GM12875 (cell line): ENCODE data around the gene MBOAT1.

Experiments used
- H3K4me3 ChIP-seq: one replicate; pipeline ENCODE4 v1.5.1; 2011; ENCODE audit warnings: low read depth, low read length, control low read depth
- CTCF ChIP-seq: IDR thresholded peaks from 2 replicates; pipeline ENCODE4 v1.5.1; 2011; ENCODE audit warnings: low read depth, mild to moderate bottlenecking, control low read depth, inconsistent platforms, low read length, moderate library complexity, borderline replicate concordance; ENCODE audit not compliant: insufficient read depth

MBOAT1 gene

DNA sequence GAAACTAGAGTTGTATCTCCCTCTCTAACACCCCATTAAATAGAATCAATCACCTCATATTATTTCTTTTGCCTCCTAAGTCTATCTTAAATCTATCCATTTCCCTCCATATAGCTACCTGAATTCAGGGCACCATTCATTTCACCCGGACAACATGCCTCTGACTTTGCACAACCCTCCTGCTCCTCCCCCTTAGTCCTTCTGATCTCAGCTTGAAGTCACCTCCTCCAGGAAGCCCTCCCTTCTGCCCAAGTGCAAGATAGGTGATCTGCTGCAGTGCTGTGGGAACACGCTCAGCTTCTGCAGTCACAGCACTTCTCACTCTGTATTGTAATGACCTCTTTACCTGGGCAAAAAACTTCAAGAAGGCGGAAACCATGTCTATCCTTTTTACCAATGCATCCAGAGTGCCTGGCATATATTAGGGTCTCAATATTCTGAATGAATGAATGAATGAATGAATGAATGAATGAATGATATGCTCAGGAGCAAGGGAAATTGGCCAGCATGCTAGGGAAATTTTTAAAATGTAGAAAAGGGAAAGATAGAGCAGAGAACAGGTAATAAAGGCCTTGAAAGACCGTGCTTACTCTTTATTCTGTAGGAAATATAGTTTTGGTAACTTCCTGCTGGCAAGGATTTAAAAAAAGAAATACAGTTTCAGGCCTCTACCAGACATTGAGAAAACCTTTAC, 41.7 kb downstream of the MBOAT1 start:
- no peak overlapping the region for H3K4me3 ChIP-seq
- no peak for TF ChIP-seq CTCF

DNA sequence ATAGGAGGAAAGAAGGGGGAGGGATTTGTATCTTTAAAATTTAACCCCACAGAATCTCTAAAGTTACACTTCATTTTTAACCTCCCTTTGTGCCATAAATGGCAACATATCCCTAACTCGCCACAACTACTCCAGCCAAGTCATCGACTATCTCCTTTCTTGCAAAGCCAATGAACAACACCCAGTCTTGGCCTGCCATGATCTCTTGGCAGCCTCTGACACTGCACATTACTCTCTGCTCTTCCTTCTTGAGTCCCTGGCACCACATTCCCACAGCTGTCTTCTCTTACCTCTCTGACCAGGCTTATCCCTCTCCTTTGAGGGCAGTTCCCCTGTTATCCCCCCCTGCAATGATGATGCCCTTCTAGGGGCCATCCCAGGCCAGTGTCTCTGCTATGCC, 42.5 kb downstream of the MBOAT1 start:
- H3K4me3 ChIP-seq = no peak overlapping the region
- TF ChIP-seq CTCF = no peak

- no peak overlapping the region for H3K4me3 ChIP-seq
- no peak for TF ChIP-seq CTCF
Measured at GRCh38 chr6:20169119-20169557, 43.1 kb downstream of the MBOAT1 start.

GRCh38 chr6:20168690-20169089, 43.6 kb downstream of the MBOAT1 start:
- no peak for TF ChIP-seq CTCF
- H3K4me3 ChIP-seq = no peak overlapping the region

DNA sequence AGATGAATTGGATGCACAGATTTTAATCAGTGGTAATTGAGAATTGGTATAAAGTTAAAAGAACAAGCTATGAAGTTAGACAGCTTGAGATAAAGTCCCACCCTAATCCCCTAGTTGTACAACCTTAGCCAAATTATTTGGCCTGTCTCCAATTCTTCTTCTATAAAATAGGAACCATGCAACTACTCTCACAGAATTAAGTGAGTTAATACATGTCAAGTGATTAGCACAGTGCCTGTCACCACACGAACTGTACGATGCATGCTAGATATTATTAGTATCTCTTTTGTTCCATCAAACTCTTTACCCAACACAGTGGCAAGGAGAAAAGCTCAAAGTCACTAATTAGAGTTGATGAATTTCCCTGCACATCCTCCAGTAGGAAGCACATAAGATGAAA, 44.7 kb downstream of the MBOAT1 start:
- no peak overlapping the region for H3K4me3 ChIP-seq
- no peak for TF ChIP-seq CTCF

DNA sequence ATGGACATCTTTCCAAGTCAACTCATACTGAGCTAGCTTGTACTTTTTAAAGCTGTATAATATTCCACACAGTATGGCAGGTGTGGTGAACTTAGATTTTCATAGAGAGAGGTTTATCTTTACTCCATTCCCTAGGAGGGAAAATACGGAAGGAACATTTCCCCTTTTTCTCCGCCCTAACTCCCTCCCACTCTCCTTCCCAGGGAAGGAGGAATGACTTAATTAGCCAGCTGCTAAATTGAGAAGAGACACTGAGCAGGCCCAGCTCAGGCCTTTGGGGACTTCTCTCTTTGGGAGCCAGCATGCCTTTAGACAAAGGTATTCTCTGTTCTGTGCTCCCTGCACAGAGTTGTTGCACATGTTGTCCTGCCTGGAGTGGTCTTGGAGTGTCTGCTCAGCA, 46.1 kb downstream of the MBOAT1 start:
- TF ChIP-seq CTCF = no peak
- H3K4me3 ChIP-seq = no peak overlapping the region

GRCh38 chr6:20162515-20162914, 49.8 kb downstream of the MBOAT1 start:
- TF ChIP-seq CTCF = no peak
- no peak overlapping the region for H3K4me3 ChIP-seq
